Measurements from ENCODE around the gene APOL1. TPM values are rescaled to one million over a fixed set of nuclear protein-coding genes. Genes with fewer than 3 reads are reported as not detected.
"Not testable (repeated sequence)": the region's sequence is repeated elsewhere in the genome, so short reads cannot be mapped to it uniquely, and the experiment has no call there.

Gene APOL1
- polyA plus RNA-seq, 6 donors from 2014 or later = 0.71 to 4.2 (median 2.6) TPM; not detected in 1

DNA sequence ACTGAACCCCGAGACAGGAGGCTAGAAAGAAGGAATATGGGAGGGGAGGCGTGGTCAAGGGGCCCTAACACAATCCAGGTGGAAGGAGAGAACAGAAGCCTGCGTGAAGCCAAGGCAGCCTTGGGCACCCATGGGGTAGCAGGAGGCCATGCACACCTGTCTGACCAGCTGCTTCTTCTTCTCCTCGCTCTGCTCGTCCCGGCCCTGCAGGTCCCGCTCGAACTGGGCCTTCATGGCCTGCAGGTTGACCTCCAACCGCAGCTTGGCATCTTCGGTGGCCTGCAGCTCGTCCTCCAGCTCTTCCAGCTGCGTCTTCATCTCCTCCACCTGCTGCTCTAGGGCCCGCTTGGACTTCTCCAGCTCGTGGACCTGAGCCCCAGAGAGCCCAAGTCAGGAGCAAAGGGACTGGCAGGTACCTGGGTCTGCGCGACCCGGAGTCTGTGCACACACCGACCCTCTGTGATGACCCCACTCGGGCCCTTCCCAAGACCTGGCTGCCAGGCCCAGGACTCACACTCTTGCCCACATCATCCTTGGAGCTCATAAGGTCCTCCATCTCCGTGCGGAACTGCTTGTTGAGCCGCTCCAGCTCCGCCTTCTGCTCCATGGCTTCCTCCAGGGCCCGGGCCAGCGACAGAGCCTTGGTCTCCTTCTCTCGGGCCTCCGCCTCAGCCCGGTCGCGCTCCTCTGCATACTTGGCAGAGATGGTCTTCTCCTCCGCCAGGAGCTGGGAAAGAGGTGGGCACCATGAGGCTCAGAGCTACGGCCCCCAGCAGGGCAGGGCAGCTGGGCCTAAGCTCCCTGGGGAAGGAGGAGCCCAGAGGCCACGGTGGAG is 35.9 kb downstream of the APOL1 start:
- Mint-ChIP-seq H3K27ac (peak overlapping the region in 3 of 6 donors; percentile 42 to 54 (median 51)), H3K9me3 (peaks cover 0 to 6% (median 0%) of the 10 kb centered on the region in 7 donors), H3K36me3 (peaks cover 12 to 55% of the 10 kb centered on the region in 2 donors), H3K4me3 (no peak overlapping the region), H3K27me3 (no peaks in the 10 kb centered on the region), H3K4me1 (peaks cover 0 to 2% (median 0%) of the 10 kb centered on the region in 3 donors)
- ATAC-seq (ENCODE audit: low read depth in 2 of 2) = no peak
- DNase-seq = no peak

GRCh38 chr22:36289406-36289870 is 36.5 kb downstream of the APOL1 start:
- Mint-ChIP-seq H3K27me3 (no peaks in the 10 kb centered on the region), H3K4me1 (peaks cover 0 to 2% (median 0%) of the 10 kb centered on the region in 3 donors), H3K9me3 (peaks cover 0 to 6% (median 0%) of the 10 kb centered on the region in 7 donors), H3K27ac (peak overlapping the region in 3 of 6 donors; percentile 4 to 79 (median 54)), H3K36me3 (peaks cover 12 to 56% of the 10 kb centered on the region in 2 donors), H3K4me3 (no peak overlapping the region)
- no peak for ATAC-seq (ENCODE audit: low read depth in 2 of 2)
- no peak for DNase-seq

GRCh38 chr22:36289948-36290371 is 37.0 kb downstream of the APOL1 start:
- ATAC-seq (ENCODE audit: low read depth in 2 of 2); H3K9me3 Mint-ChIP-seq; DNase-seq; H3K4me1 Mint-ChIP-seq; H3K27me3 Mint-ChIP-seq; H3K4me3 Mint-ChIP-seq: not testable (repeated sequence)
- peak overlapping the region in 2 of 6 donors; percentile 29 to 79 for H3K27ac Mint-ChIP-seq
- H3K36me3 Mint-ChIP-seq = peaks cover 12 to 57% of the 10 kb centered on the region in 2 donors

- peaks cover 12 to 58% of the 10 kb centered on the region in 2 donors for H3K36me3 Mint-ChIP-seq
- H3K4me1 Mint-ChIP-seq; H3K9me3 Mint-ChIP-seq; H3K4me3 Mint-ChIP-seq; H3K27me3 Mint-ChIP-seq; H3K27ac Mint-ChIP-seq; ATAC-seq (ENCODE audit: low read depth in 2 of 2); DNase-seq: not testable (repeated sequence)
Observed at GRCh38 chr22:36290391-36291075, 37.6 kb downstream of the APOL1 start.

DNA sequence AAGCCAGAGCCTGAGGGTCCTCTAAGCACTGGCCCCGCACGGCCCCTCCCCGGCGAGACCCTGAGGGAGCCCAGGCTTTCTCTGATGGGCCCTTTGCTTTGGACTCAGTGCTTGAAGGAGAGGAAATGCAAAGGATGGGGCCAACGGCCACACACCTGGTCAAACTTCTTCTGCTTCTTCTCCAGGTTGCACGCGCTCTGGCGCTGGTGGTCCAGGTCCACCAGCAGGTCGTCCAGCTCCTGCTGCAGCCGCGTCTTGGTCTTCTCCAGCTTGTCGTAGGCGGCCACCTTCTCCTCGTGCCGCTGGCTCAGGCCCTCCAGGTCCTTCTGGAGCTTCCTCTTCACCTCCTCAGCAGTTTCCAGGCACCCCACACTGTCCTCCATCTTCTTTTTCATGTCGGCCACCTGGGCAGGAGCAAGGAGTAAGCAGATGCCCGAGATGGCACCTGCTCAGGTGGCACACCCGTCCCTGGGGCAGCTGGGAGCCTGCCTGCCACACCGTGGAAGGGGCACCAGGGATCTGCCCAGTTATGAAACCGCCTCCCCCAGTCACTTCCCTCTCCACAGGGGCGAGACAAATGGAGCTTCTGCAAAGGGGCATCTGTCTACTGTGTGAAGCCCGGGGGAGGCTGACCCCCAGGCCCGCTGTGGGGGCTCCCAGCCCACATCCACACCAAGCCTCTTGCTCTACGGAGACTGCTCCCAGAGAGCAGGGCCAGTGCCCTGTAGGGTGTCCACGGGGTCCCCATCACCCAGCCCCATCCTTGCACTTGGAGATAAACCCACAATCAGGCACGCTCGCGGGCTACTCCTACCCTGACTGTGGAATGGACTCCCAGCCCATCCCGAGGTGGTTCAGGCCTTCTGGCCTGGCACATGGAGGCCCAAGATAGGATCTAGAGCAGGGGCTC is 39.2 kb downstream of the APOL1 start:
- peaks cover 10 to 61% of the 10 kb centered on the region in 2 donors for H3K36me3 Mint-ChIP-seq
- peak overlapping the region in 2 of 8 donors; percentile 9 to 35 for H3K4me3 Mint-ChIP-seq
- H3K9me3 Mint-ChIP-seq = peaks cover 0 to 6% (median 0%) of the 10 kb centered on the region in 7 donors
- peak overlapping the region in 4 of 6 donors; percentile 42 to 90 (median 60) for H3K27ac Mint-ChIP-seq
- ATAC-seq (ENCODE audit: low read depth in 2 of 2) = no peak
- DNase-seq = no peak
- H3K27me3 Mint-ChIP-seq = no peaks in the 10 kb centered on the region
- H3K4me1 Mint-ChIP-seq = peaks cover 0 to 2% (median 1%) of the 10 kb centered on the region in 3 donors

DNA sequence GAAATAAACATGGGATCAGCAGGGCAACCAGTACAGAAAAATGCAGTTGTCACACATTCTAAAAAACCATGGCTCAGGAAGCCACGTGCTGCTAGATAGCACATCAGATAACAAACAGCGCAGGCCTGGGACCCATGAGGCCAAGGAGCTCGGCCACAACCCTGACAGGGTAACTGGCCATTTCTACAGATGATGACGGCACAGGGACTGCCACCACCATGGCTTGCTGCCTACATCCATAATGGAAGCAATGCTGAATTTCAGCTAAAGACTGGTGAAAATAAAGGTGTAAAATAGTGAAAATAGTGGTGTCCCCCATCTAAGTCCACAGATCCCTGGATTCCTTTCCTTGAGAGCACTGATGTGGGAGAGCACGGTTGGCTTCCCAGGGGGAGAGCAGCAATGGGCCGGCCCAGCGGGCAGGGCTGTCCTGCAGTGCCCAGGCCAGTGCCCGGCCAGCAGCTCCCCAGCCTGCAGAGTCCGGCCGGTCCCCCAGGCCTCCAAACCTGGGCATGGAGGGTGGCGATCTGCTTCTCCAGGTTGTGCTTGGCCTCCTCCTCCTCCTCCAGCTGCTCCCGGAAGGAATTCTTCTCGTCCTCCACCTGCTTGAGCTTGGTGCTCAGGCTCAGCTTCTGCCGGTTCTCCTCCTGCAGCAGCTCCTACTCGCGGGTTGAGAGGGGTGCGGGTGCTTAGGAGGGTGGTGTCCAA is 40.0 kb downstream of the APOL1 start:
- Mint-ChIP-seq H3K27ac (peak overlapping the region in 3 of 6 donors; percentile 71 to 90 (median 79)), H3K4me3 (no peak overlapping the region), H3K9me3 (peaks cover 0 to 6% (median 0%) of the 10 kb centered on the region in 7 donors), H3K27me3 (no peaks in the 10 kb centered on the region), H3K36me3 (peaks cover 13 to 63% of the 10 kb centered on the region in 2 donors), H3K4me1 (peaks cover 0 to 3% (median 0%) of the 10 kb centered on the region in 3 donors)
- DNase-seq = no peak
- no peak for ATAC-seq (ENCODE audit: low read depth in 2 of 2)

GRCh38 chr22:36293606-36294292 is 40.8 kb downstream of the APOL1 start:
- H3K27me3 Mint-ChIP-seq = no peaks in the 10 kb centered on the region
- H3K9me3 Mint-ChIP-seq = peaks cover 0 to 6% (median 0%) of the 10 kb centered on the region in 7 donors
- peak overlapping the region in 1 of 8 donors; percentile 29 for H3K4me3 Mint-ChIP-seq
- H3K4me1 Mint-ChIP-seq = peaks cover 0 to 3% (median 0%) of the 10 kb centered on the region in 3 donors
- ATAC-seq (ENCODE audit: low read depth in 2 of 2) (no peak), DNase-seq (no peak)
- H3K36me3 Mint-ChIP-seq = peaks cover 13 to 55% of the 10 kb centered on the region in 2 donors
- H3K27ac Mint-ChIP-seq = peak overlapping the region in 2 of 6 donors; percentile 32 to 79

GRCh38 chr22:36294293-36294620 is 41.3 kb downstream of the APOL1 start:
- Mint-ChIP-seq H3K36me3 (peaks cover 13 to 50% of the 10 kb centered on the region in 2 donors), H3K9me3 (peaks cover 0 to 6% (median 0%) of the 10 kb centered on the region in 7 donors), H3K4me1 (peaks cover 0 to 3% (median 0%) of the 10 kb centered on the region in 3 donors), H3K4me3 (peak overlapping the region in 1 of 8 donors; percentile 29), H3K27me3 (no peaks in the 10 kb centered on the region), H3K27ac (peak overlapping the region in 2 of 6 donors; percentile 20 to 69)
- DNase-seq (no peak), ATAC-seq (ENCODE audit: low read depth in 2 of 2) (no peak)

- Mint-ChIP-seq H3K27me3 (no peaks in the 10 kb centered on the region), H3K4me3 (no peak overlapping the region), H3K4me1 (peaks cover 0 to 3% (median 0%) of the 10 kb centered on the region in 3 donors), H3K36me3 (peaks cover 13 to 45% of the 10 kb centered on the region in 2 donors), H3K9me3 (peaks cover 0 to 6% (median 0%) of the 10 kb centered on the region in 7 donors), H3K27ac (peak overlapping the region in 1 of 6 donors; percentile 20)
- DNase-seq (no peak), ATAC-seq (ENCODE audit: low read depth in 2 of 2) (no peak)
Observed at GRCh38 chr22:36294801-36295200, 41.9 kb downstream of the APOL1 start.

DNA sequence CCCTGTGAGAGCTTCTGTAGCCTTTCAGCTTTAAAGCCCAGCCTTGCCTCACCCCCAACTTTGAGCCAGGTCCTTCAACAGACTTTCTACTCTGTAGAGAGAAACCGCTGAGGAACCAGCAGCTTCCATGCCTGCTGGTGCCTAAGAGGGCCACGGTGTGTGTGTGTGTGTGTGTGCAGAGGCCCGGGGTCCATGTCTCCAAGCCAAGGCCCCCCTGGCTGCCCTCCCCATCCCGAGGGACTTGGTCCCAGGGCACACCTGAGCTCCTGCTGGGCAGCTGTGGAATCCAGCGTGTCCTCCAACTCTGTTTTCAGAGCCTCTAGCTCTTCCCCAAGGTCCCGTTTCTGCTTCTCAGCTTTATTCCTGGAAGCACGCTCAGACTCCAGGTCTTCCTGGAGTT is 42.3 kb downstream of the APOL1 start:
- ATAC-seq (ENCODE audit: low read depth in 2 of 2) (no peak), DNase-seq (no peak)
- peaks cover 0 to 6% (median 0%) of the 10 kb centered on the region in 7 donors for H3K9me3 Mint-ChIP-seq
- H3K4me3 Mint-ChIP-seq = no peak overlapping the region
- no peak overlapping the region for H3K27ac Mint-ChIP-seq
- peaks cover 0 to 3% (median 0%) of the 10 kb centered on the region in 3 donors for H3K4me1 Mint-ChIP-seq
- H3K27me3 Mint-ChIP-seq = no peaks in the 10 kb centered on the region
- peaks cover 13 to 43% of the 10 kb centered on the region in 2 donors for H3K36me3 Mint-ChIP-seq

DNA sequence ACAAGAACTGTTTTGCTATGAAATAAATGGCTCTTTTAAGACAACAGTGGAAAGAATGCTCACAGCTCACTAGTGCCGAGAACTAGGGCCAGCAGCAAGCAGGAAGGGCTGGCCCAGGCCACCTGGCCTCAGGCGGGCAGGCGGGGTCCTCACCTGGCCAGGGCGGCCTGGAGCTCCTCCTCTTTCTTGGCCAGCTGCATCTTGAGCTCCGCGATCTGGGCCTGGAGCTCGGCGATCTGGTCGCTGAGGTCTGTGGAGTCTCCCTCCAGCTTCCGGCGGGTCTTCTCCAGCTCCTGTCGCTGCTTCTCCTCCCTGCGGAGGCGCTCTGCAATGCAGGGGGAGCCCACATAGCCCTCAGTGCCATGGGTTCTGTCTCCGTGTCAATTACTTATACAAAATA is 43.8 kb downstream of the APOL1 start:
- Mint-ChIP-seq H3K4me1 (peaks cover 3 to 9% (median 6%) of the 10 kb centered on the region in 3 donors), H3K4me3 (no peak overlapping the region)
- DNase-seq = no peak

DNA sequence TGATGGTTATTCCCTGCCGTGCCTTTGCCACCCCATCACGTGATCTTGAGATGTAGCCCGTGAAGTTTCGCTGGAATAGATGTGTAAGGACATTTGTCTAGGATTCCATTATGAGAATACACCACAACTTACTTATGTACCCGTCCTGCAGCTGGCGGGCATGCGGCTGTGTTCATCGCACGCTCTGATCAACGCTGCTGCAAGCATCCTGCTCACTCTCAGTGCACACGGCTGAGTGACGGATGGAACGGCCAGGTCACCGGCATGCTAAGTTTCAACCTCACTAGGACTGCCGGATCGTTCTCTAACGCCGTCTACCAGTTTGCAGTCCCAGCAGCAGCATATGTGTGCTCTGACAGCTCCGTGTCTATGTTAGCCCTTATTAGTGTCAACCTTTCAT is 44.6 kb downstream of the APOL1 start:
- peaks cover 3 to 12% (median 6%) of the 10 kb centered on the region in 3 donors for H3K4me1 Mint-ChIP-seq
- H3K27me3 Mint-ChIP-seq = no peaks in the 10 kb centered on the region
- H3K9me3 Mint-ChIP-seq = no peaks in the 10 kb centered on the region
- peak overlapping the region in 2 of 6 donors; percentile 59 to 86 for H3K27ac Mint-ChIP-seq
- peaks cover 18 to 31% of the 10 kb centered on the region in 2 donors for H3K36me3 Mint-ChIP-seq
- DNase-seq (no peak), ATAC-seq (ENCODE audit: low read depth in 2 of 2) (no peak)
- H3K4me3 Mint-ChIP-seq = no peak overlapping the region

More for the DNA sequence above, 43.8 kb downstream of the APOL1 start:
- peaks cover 19 to 40% of the 10 kb centered on the region in 2 donors for H3K36me3 Mint-ChIP-seq
- no peak overlapping the region for H3K27ac Mint-ChIP-seq
- no peaks in the 10 kb centered on the region for H3K27me3 Mint-ChIP-seq
- no peak for ATAC-seq (ENCODE audit: low read depth in 2 of 2)
- peaks cover 0 to 5% (median 0%) of the 10 kb centered on the region in 7 donors for H3K9me3 Mint-ChIP-seq
